K562 treated with DMSO at 1 percent for 4 hours (cell line): ENCODE data around the gene ARHGAP30. TPM values are rescaled to one million over a fixed set of nuclear protein-coding genes. Genes with fewer than 3 reads are reported as not detected.

Experiments
- total RNA-seq: library from RNA; unstranded; fragments of 300-600 nt; gene quantifications from 2 replicates; pipeline ENCODE4 v1.2.3, GENCODE V29; 2022; ENCODE audit not compliant: insufficient read depth

The ARHGAP30 gene
- not detected in 2 replicates for total RNA-seq

DNA sequence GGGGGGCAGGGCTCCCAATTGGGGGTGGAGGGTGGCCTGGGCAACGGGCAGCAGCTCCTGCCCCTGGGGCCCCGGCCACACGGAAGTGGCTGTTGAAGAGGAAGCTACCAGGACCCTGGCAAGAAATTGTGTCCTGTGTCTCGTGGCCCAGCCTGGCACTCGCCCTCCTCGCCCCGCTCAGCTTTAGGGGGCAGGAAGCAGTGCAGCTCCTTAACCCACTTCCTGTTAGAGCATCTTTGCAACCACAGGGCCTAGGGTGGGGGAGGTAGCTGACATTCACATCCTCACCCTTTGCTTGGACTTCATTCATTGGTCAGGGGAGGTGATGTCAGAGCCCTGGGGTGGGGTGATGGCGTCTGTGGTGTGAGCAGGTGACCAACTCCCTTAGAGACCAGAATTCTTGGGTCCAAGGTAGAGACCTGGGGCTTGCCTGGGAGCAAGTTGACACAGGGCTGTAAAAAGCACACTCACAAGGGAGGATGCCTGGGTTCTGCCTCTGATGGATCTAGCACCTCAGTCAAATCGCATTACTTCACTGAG is at the start of gene ARHGAP30:
TSS of gene ARHGAP30 (minus strand) at position 161 of the 540 bp plus-strand sequence. CDS start 267 bp downstream, outside the sequence.

GRCh38 chr1:161117759-161118581 is 48.3 kb upstream of the ARHGAP30 start, which contains the start of the genes NIT1 and PFDN2:
Gene NIT1 (plus strand): TSS chr1:161118105. CDS start chr1:161118177, 72 bp downstream.
Gene PFDN2 (minus strand): TSS chr1:161118037. CDS start chr1:161118026, 11 bp downstream.

GRCh38 chr1:161098210-161099068 is 28.7 kb upstream of the ARHGAP30 start, which contains the start of gene KLHDC9:
Gene KLHDC9 (plus strand): TSS chr1:161098361. CDS start chr1:161098536, 175 bp downstream.

DNA sequence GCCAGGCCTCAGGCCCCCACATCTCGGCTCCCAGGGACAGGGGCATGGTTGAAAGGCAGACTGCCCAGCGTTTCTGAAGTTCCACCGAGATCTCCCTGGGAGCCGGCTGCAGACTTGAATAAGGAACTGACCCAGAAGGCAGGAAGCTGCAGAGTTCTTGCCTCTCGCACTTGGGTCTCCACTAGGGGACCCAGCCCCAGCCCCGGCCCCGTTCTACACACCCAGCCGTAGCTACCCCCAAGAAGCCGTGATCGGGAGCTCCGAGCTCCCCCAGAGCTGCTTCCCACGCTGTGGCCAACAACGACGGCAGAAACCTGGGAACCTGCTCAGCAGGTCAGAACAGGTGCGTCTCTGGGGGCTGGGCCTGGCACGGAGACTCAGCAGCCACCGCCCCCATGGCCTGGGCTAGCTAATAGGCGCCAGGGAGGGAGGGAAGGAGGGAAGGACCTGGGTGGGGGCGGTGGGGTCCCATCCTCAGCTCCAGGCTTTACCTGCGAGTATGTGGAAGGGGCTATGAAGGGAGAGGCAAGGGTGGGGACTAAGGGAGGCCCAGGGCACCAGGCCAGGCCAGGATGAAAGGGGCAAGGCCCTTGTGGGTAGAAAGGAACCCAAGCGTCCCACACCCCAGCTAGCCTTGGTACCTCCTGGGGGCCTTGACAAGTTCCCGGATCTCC is 19.7 kb upstream of the ARHGAP30 start, which contains the start of gene NECTIN4:
TSS of gene NECTIN4 (minus strand) at position 308 of the 674 bp plus-strand sequence. CDS start at position 46, 262 bp downstream.

GRCh38 chr1:161045736-161046604 is 23.7 kb downstream of the ARHGAP30 start, which contains the start of gene USF1:
Gene USF1 (minus strand): TSS chr1:161045977. CDS start chr1:161043275, 2,702 bp downstream.

DNA sequence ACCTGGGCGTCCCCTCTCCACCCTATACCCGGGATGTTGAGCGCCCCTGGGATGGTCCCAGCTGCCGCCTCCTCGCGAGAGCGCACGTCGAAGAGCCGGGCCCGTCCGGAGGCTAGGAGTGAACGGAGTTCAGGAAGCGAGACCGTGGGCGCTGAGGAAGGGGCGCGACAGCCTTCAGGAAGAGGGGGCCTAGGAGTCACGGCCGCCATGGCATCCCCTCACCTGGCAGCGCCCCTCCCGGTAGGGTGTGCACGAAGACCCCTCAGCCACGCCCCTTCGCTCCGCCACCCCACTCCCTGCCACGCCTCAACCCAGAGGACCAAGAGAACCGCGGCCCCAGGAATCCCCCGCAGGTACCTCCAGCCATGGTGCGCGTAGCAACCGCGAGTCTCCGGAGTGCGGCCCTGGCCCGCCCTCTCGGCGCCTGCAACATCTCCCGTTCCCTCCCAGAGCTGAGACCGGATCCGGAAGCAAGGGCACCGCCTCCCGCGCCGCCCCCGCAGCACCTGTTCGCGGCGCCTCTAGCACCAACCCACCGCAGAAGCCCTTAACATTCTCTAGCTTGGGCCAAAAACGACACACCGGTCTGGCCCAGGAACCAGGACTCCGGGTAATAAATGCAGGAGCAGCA is 31.1 kb downstream of the ARHGAP30 start, which contains the start of gene TSTD1:
TSS of gene TSTD1 (minus strand) at position 442 of the 631 bp plus-strand sequence. CDS start at position 367, 75 bp downstream.

GRCh38 chr1:161020509-161021164 is 49.1 kb downstream of the ARHGAP30 start, which contains the start of gene F11R:
Gene F11R (minus strand): TSS chr1:161021152. CDS start chr1:161021073, 79 bp downstream.

Other genes starting within 250 kb of the ARHGAP30 start
- not detected in 2 replicates for gene CD244, start 207.0 kb downstream of the ARHGAP30 start, total RNA-seq
- not detected in 2 replicates for gene ITLN1, start 184.7 kb downstream of the ARHGAP30 start, total RNA-seq
- not detected in 2 replicates for gene ITLN2, start 115.1 kb downstream of the ARHGAP30 start, total RNA-seq
- gene F11R, start 48.7 kb downstream of the ARHGAP30 start, total RNA-seq, result 44.0 and 45.4 TPM in 2 replicates
- not detected in 2 replicates for gene TSTD1, start 30.9 kb downstream of the ARHGAP30 start, total RNA-seq
- 53.7 and 57.3 TPM in 2 replicates for gene USF1, start 23.9 kb downstream of the ARHGAP30 start, total RNA-seq
- not detected in 2 replicates for gene NECTIN4, start 19.7 kb upstream of the ARHGAP30 start, total RNA-seq
- not detected in 2 replicates for gene KLHDC9, start 28.5 kb upstream of the ARHGAP30 start, total RNA-seq
- 145 and 191 TPM in 2 replicates for gene PFDN2, start 48.1 kb upstream of the ARHGAP30 start, total RNA-seq
- gene NIT1, start 48.2 kb upstream of the ARHGAP30 start, total RNA-seq, result 26.6 and 27.9 TPM in 2 replicates
- gene DEDD, start 62.8 kb upstream of the ARHGAP30 start, total RNA-seq, result 22.8 and 25.7 TPM in 2 replicates
- 89.4 and 115 TPM in 2 replicates for gene UFC1, start 84.1 kb upstream of the ARHGAP30 start, total RNA-seq
- gene USP21, start 89.6 kb upstream of the ARHGAP30 start, total RNA-seq, result 18.7 and 24.9 TPM in 2 replicates
- 20.5 and 26.6 TPM in 2 replicates for gene PPOX, start 96.5 kb upstream of the ARHGAP30 start, total RNA-seq
- 67.8 and 78.2 TPM in 2 replicates for gene B4GALT3, start 107.6 kb upstream of the ARHGAP30 start, total RNA-seq
- 0.65 and 0.77 TPM in 2 replicates for gene ADAMTS4, start 129.2 kb upstream of the ARHGAP30 start, total RNA-seq
- 79.0 and 81.6 TPM in 2 replicates for gene NDUFS2, start 132.5 kb upstream of the ARHGAP30 start, total RNA-seq
- gene FCER1G, start 145.4 kb upstream of the ARHGAP30 start, total RNA-seq, result not detected in 2 replicates
- not detected in 2 replicates for gene APOA2, start 153.7 kb upstream of the ARHGAP30 start, total RNA-seq
- gene TOMM40L, start 156.2 kb upstream of the ARHGAP30 start, total RNA-seq, result 8.5 and 12.5 TPM in 2 replicates
- gene NR1I3, start 168.3 kb upstream of the ARHGAP30 start, total RNA-seq, result not detected in 2 replicates
- not detected in 2 replicates for gene PCP4L1, start 188.9 kb upstream of the ARHGAP30 start, total RNA-seq
- 2.5 and 3.4 TPM in 2 replicates for gene MPZ, start 240.1 kb upstream of the ARHGAP30 start, total RNA-seq
- gene SDHC, start 244.5 kb upstream of the ARHGAP30 start, total RNA-seq, result 128 and 155 TPM in 2 replicates